ENCODE data around the gene CASZ1. TPM values are rescaled to one million over a fixed set of nuclear protein-coding genes. Genes with fewer than 3 reads are reported as not detected.
A peak's percentile ranks its signal among the peaks of the same experiment; 100 is the strongest.

The CASZ1 gene
- total RNA-seq, 1 donor from 2014 or later, result 26.1 TPM

- Histone ChIP-seq H3K4me3 (ENCODE audit: low read length in 3 of 3) (no peak overlapping the region), H3K27ac (ENCODE audit: low read depth, low read length) (no peak overlapping the region)
Measured at GRCh38 chr1:10823000-10823401, 26.6 kb upstream of the CASZ1 start.

GRCh38 chr1:10821388-10821787 lies 24.9 kb upstream of the CASZ1 start:
- H3K36me3 ChIP-seq (ENCODE audit: control insufficient read depth in 3 of 3, insufficient read depth in 3 of 3, low read length in 3 of 3), result no peaks in the 10 kb centered on the region
- peaks cover 0 to 11% (median 9%) of the 10 kb centered on the region in 3 donors for H3K27me3 ChIP-seq (ENCODE audit: control insufficient read depth in 3 of 3, insufficient read depth in 3 of 3, low read length in 3 of 3)
- no peak overlapping the region for H3K4me3 ChIP-seq (ENCODE audit: low read length in 3 of 3)
- no peaks in the 10 kb centered on the region for H3K4me1 ChIP-seq (ENCODE audit: control insufficient read depth in 3 of 3, insufficient read depth in 3 of 3, low read length in 3 of 3)
- H3K27ac ChIP-seq (ENCODE audit: low read depth, low read length), result no peak overlapping the region
- no peak overlapping the region for H3K9ac ChIP-seq (ENCODE audit: low read depth in 1 of 3, low read length in 3 of 3)
- H3K9me3 ChIP-seq (ENCODE audit: control insufficient read depth in 3 of 3, low read length in 3 of 3), result no peaks in the 10 kb centered on the region

More at GRCh38 chr1:10823000-10823401, 26.6 kb upstream of the CASZ1 start:
- Histone ChIP-seq H3K4me1 (ENCODE audit: control insufficient read depth in 3 of 3, insufficient read depth in 3 of 3, low read length in 3 of 3) (no peaks in the 10 kb centered on the region), H3K9me3 (ENCODE audit: control insufficient read depth in 3 of 3, low read length in 3 of 3) (no peaks in the 10 kb centered on the region), H3K27me3 (ENCODE audit: control insufficient read depth in 3 of 3, insufficient read depth in 3 of 3, low read length in 3 of 3) (peaks cover 0 to 22% (median 9%) of the 10 kb centered on the region in 3 donors), H3K36me3 (ENCODE audit: control insufficient read depth in 3 of 3, insufficient read depth in 3 of 3, low read length in 3 of 3) (no peaks in the 10 kb centered on the region), H3K9ac (ENCODE audit: low read depth in 1 of 3, low read length in 3 of 3) (no peak overlapping the region)

- H3K27ac ChIP-seq (ENCODE audit: low read depth, low read length), result no peak overlapping the region
- peaks cover 0 to 7% (median 7%) of the 10 kb centered on the region in 3 donors for H3K27me3 ChIP-seq (ENCODE audit: control insufficient read depth in 3 of 3, insufficient read depth in 3 of 3, low read length in 3 of 3)
- H3K4me1 ChIP-seq (ENCODE audit: control insufficient read depth in 3 of 3, insufficient read depth in 3 of 3, low read length in 3 of 3), result peaks cover 0 to 2% (median 0%) of the 10 kb centered on the region in 3 donors
- H3K9ac ChIP-seq (ENCODE audit: low read depth in 1 of 3, low read length in 3 of 3), result no peak overlapping the region
- no peaks in the 10 kb centered on the region for H3K36me3 ChIP-seq (ENCODE audit: control insufficient read depth in 3 of 3, insufficient read depth in 3 of 3, low read length in 3 of 3)
- no peaks in the 10 kb centered on the region for H3K9me3 ChIP-seq (ENCODE audit: control insufficient read depth in 3 of 3, low read length in 3 of 3)
- H3K4me3 ChIP-seq (ENCODE audit: low read length in 3 of 3), result no peak overlapping the region
Measured at GRCh38 chr1:10820422-10820821, 24.0 kb upstream of the CASZ1 start.

GRCh38 chr1:10819198-10819901 lies 22.9 kb upstream of the CASZ1 start:
- no peaks in the 10 kb centered on the region for H3K36me3 ChIP-seq (ENCODE audit: control insufficient read depth in 3 of 3, insufficient read depth in 3 of 3, low read length in 3 of 3)
- H3K4me3 ChIP-seq (ENCODE audit: low read length in 3 of 3), result no peak overlapping the region
- peaks cover 0 to 2% (median 0%) of the 10 kb centered on the region in 3 donors for H3K27me3 ChIP-seq (ENCODE audit: control insufficient read depth in 3 of 3, insufficient read depth in 3 of 3, low read length in 3 of 3)
- H3K4me1 ChIP-seq (ENCODE audit: control insufficient read depth in 3 of 3, insufficient read depth in 3 of 3, low read length in 3 of 3), result peaks cover 1 to 10% (median 2%) of the 10 kb centered on the region in 3 donors
- no peaks in the 10 kb centered on the region for H3K9me3 ChIP-seq (ENCODE audit: control insufficient read depth in 3 of 3, low read length in 3 of 3)
- H3K27ac ChIP-seq (ENCODE audit: low read depth, low read length), result no peak overlapping the region
- no peak overlapping the region for H3K9ac ChIP-seq (ENCODE audit: low read depth in 1 of 3, low read length in 3 of 3)

- Histone ChIP-seq H3K36me3 (ENCODE audit: control insufficient read depth in 3 of 3, insufficient read depth in 3 of 3, low read length in 3 of 3) (no peaks in the 10 kb centered on the region), H3K27ac (ENCODE audit: low read depth, low read length) (no peak overlapping the region), H3K9me3 (ENCODE audit: control insufficient read depth in 3 of 3, low read length in 3 of 3) (no peaks in the 10 kb centered on the region), H3K4me3 (ENCODE audit: low read length in 3 of 3) (no peak overlapping the region), H3K27me3 (ENCODE audit: control insufficient read depth in 3 of 3, insufficient read depth in 3 of 3, low read length in 3 of 3) (peaks cover 0 to 2% (median 0%) of the 10 kb centered on the region in 3 donors), H3K4me1 (ENCODE audit: control insufficient read depth in 3 of 3, insufficient read depth in 3 of 3, low read length in 3 of 3) (peaks cover 2 to 16% (median 5%) of the 10 kb centered on the region in 3 donors), H3K9ac (ENCODE audit: low read depth in 1 of 3, low read length in 3 of 3) (peak overlapping the region in 1 of 3 donors; percentile 16)
Measured at GRCh38 chr1:10818262-10819197, 22.1 kb upstream of the CASZ1 start.

- Histone ChIP-seq H3K27ac (ENCODE audit: low read depth, low read length) (no peak overlapping the region), H3K9me3 (ENCODE audit: control insufficient read depth in 3 of 3, low read length in 3 of 3) (no peaks in the 10 kb centered on the region), H3K9ac (ENCODE audit: low read depth in 1 of 3, low read length in 3 of 3) (no peak overlapping the region), H3K36me3 (ENCODE audit: control insufficient read depth in 3 of 3, insufficient read depth in 3 of 3, low read length in 3 of 3) (no peaks in the 10 kb centered on the region), H3K4me1 (ENCODE audit: control insufficient read depth in 3 of 3, insufficient read depth in 3 of 3, low read length in 3 of 3) (peaks cover 2 to 16% (median 5%) of the 10 kb centered on the region in 3 donors), H3K4me3 (ENCODE audit: low read length in 3 of 3) (no peak overlapping the region), H3K27me3 (ENCODE audit: control insufficient read depth in 3 of 3, insufficient read depth in 3 of 3, low read length in 3 of 3) (peaks cover 0 to 2% (median 0%) of the 10 kb centered on the region in 3 donors)
Measured at GRCh38 chr1:10816743-10817369, 20.4 kb upstream of the CASZ1 start.

- Histone ChIP-seq H3K9ac (ENCODE audit: low read depth in 1 of 3, low read length in 3 of 3) (no peak overlapping the region), H3K4me1 (ENCODE audit: control insufficient read depth in 3 of 3, insufficient read depth in 3 of 3, low read length in 3 of 3) (peaks cover 2 to 16% (median 5%) of the 10 kb centered on the region in 3 donors), H3K27me3 (ENCODE audit: control insufficient read depth in 3 of 3, insufficient read depth in 3 of 3, low read length in 3 of 3) (peaks cover 0 to 2% (median 0%) of the 10 kb centered on the region in 3 donors), H3K27ac (ENCODE audit: low read depth, low read length) (no peak overlapping the region), H3K36me3 (ENCODE audit: control insufficient read depth in 3 of 3, insufficient read depth in 3 of 3, low read length in 3 of 3) (no peaks in the 10 kb centered on the region), H3K4me3 (ENCODE audit: low read length in 3 of 3) (no peak overlapping the region), H3K9me3 (ENCODE audit: control insufficient read depth in 3 of 3, low read length in 3 of 3) (no peaks in the 10 kb centered on the region)
Measured at GRCh38 chr1:10816233-10816632, 19.8 kb upstream of the CASZ1 start.

- Histone ChIP-seq H3K36me3 (ENCODE audit: control insufficient read depth in 3 of 3, insufficient read depth in 3 of 3, low read length in 3 of 3) (no peaks in the 10 kb centered on the region), H3K4me1 (ENCODE audit: control insufficient read depth in 3 of 3, insufficient read depth in 3 of 3, low read length in 3 of 3) (peaks cover 2 to 16% (median 5%) of the 10 kb centered on the region in 3 donors), H3K9ac (ENCODE audit: low read depth in 1 of 3, low read length in 3 of 3) (no peak overlapping the region), H3K27me3 (ENCODE audit: control insufficient read depth in 3 of 3, insufficient read depth in 3 of 3, low read length in 3 of 3) (peaks cover 0 to 2% (median 0%) of the 10 kb centered on the region in 3 donors), H3K27ac (ENCODE audit: low read depth, low read length) (no peak overlapping the region), H3K9me3 (ENCODE audit: control insufficient read depth in 3 of 3, low read length in 3 of 3) (no peaks in the 10 kb centered on the region), H3K4me3 (ENCODE audit: low read length in 3 of 3) (no peak overlapping the region)
Measured at GRCh38 chr1:10815858-10816195, 19.4 kb upstream of the CASZ1 start.

- Histone ChIP-seq H3K4me1 (ENCODE audit: control insufficient read depth in 3 of 3, insufficient read depth in 3 of 3, low read length in 3 of 3) (peaks cover 2 to 16% (median 5%) of the 10 kb centered on the region in 3 donors), H3K9ac (ENCODE audit: low read depth in 1 of 3, low read length in 3 of 3) (peak overlapping the region in 1 of 3 donors; percentile 50), H3K27ac (ENCODE audit: low read depth, low read length) (no peak overlapping the region), H3K36me3 (ENCODE audit: control insufficient read depth in 3 of 3, insufficient read depth in 3 of 3, low read length in 3 of 3) (no peaks in the 10 kb centered on the region), H3K9me3 (ENCODE audit: control insufficient read depth in 3 of 3, low read length in 3 of 3) (no peaks in the 10 kb centered on the region), H3K27me3 (ENCODE audit: control insufficient read depth in 3 of 3, insufficient read depth in 3 of 3, low read length in 3 of 3) (peaks cover 0 to 2% (median 0%) of the 10 kb centered on the region in 3 donors), H3K4me3 (ENCODE audit: low read length in 3 of 3) (no peak overlapping the region)
Measured at GRCh38 chr1:10814976-10815857, 18.8 kb upstream of the CASZ1 start.
